Body of pancreas (tissue), 4 donors: ENCODE results near the gene SRMS.

Experiments used
- POLR2A ChIP-seq, 3 donors: fragments of 450-650 bp; IDR thresholded peaks; one replicate each; pipeline ENCODE4 v1.6.1; 2016; ENCODE audit warnings: antibody characterized with exemption in 3 of 3, mild to moderate bottlenecking in 2 of 3
- TF ChIP-seq, protein P1 (sequence below), 7 experiments: fragments of 450-650 bp in 4 of 7; fragments of 200-600 bp in 3 of 7; sonication (generic) in 3 of 7; IDR thresholded peaks; one replicate each; pipeline ENCODE4 v1.5.1; 2016 to 2019; ENCODE audit warnings: antibody characterized with exemption in 7 of 7

DNA sequence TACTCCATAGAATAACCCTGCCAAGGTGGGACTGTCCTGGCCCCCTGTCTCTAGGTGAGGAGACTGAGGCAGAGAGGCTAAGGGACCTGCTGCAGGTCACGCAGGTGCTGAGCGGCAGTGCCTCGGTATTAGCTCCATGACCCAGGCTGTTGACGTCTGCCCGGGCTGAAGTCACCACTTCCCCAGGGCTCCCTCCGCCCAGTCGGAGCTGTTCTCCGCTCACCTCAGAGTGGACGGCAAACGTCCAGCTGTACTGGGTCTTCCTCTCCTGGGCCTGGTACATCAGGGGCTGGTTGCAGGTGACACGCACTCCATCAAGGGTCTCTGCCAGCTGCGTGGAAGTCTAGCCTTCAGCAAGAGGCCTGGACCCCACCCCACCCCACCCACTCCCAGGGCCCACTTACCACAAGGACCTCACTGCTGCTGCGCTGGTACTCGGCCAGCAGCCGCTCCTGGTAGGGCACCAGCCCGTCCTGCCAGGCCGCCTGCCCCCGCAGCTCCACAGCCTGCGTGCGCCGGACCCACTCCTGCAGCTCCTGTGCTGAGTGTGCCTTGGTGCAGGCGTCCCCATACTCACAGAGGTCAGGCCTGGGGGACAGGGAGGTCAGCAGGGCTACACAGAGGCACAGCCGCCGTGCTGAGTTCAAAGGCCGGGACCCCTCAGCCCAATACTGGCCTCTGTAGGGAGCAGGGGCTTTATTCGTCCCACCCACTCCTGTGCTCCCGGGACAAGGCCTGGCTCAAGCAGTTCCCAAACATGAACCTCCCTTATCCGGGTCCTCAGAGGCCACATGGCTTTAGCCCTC is 22.9 kb upstream of the SRMS start:
- TF ChIP-seq, protein P1, sequence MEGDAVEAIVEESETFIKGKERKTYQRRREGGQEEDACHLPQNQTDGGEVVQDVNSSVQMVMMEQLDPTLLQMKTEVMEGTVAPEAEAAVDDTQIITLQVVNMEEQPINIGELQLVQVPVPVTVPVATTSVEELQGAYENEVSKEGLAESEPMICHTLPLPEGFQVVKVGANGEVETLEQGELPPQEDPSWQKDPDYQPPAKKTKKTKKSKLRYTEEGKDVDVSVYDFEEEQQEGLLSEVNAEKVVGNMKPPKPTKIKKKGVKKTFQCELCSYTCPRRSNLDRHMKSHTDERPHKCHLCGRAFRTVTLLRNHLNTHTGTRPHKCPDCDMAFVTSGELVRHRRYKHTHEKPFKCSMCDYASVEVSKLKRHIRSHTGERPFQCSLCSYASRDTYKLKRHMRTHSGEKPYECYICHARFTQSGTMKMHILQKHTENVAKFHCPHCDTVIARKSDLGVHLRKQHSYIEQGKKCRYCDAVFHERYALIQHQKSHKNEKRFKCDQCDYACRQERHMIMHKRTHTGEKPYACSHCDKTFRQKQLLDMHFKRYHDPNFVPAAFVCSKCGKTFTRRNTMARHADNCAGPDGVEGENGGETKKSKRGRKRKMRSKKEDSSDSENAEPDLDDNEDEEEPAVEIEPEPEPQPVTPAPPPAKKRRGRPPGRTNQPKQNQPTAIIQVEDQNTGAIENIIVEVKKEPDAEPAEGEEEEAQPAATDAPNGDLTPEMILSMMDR (IDR thresholded peaks at IDR 0.05), result no peak
- TF ChIP-seq POLR2A (IDR thresholded peaks at IDR 0.05), result no peak
